NCI-H82 treated with DMSO at 0.1 percent for 48 hours (cell line): ENCODE data around the gene DDX10.
"Not testable (repeated sequence)": the region's sequence is repeated elsewhere in the genome, so short reads cannot be mapped to it uniquely, and the experiment has no call there.

ENCODE experiments used
- DNase-seq: peaks from one replicate; lab custom pipeline; 2025; ENCODE audit not compliant: unreplicated experiment; lab: John Stamatoyannopoulos, UW

DDX10 gene

GRCh38 chr11:108664730-108665525 is at the start of gene DDX10:
TSS of gene DDX10 (plus strand) at chr11:108665069. CDS start at chr11:108665154, 85 bp downstream.
- DNase-seq = peak; percentile 89

GRCh38 chr11:108616549-108616948 is 48.3 kb upstream of the DDX10 start:
- DNase-seq = no peak

GRCh38 chr11:108617055-108617454 is 47.8 kb upstream of the DDX10 start:
- DNase-seq = peak; percentile 20

- no peak for DNase-seq
These were observed 46.3 kb upstream of the DDX10 start for GRCh38 chr11:108618529-108618928.

- DNase-seq = no peak
These were observed 43.7 kb upstream of the DDX10 start for GRCh38 chr11:108620958-108621772.

- DNase-seq = no peak
These were observed 42.5 kb upstream of the DDX10 start for GRCh38 chr11:108622341-108622740.

- DNase-seq = no peak
These were observed 40.5 kb upstream of the DDX10 start for GRCh38 chr11:108624196-108624925.

GRCh38 chr11:108628326-108628725 is 36.5 kb upstream of the DDX10 start:
- DNase-seq = no peak

GRCh38 chr11:108628812-108629211 is 36.1 kb upstream of the DDX10 start:
- no peak for DNase-seq

GRCh38 chr11:108629274-108629673 is 35.6 kb upstream of the DDX10 start:
- no peak for DNase-seq

GRCh38 chr11:108632041-108632704 is 32.7 kb upstream of the DDX10 start:
- DNase-seq = no peak

- no peak for DNase-seq
These were observed 29.8 kb upstream of the DDX10 start for GRCh38 chr11:108635106-108635505.

- DNase-seq = no peak
These were observed 28.6 kb upstream of the DDX10 start for GRCh38 chr11:108636222-108636621.

GRCh38 chr11:108639146-108639545 is 25.7 kb upstream of the DDX10 start:
- DNase-seq = no peak

GRCh38 chr11:108641752-108642151 is 23.1 kb upstream of the DDX10 start:
- not testable (repeated sequence) for DNase-seq

- no peak for DNase-seq
These were observed 20.9 kb upstream of the DDX10 start for GRCh38 chr11:108643974-108644373.

GRCh38 chr11:108645970-108646369 is 18.9 kb upstream of the DDX10 start:
- DNase-seq = no peak

- no peak for DNase-seq
These were observed 17.5 kb upstream of the DDX10 start for GRCh38 chr11:108647387-108647700.

GRCh38 chr11:108647701-108648527 is 17.0 kb upstream of the DDX10 start:
- peak; percentile 29 for DNase-seq

GRCh38 chr11:108648528-108648885 is 16.4 kb upstream of the DDX10 start:
- DNase-seq = no peak
